ENCODE data around the gene EYS. TPM values are rescaled to one million over a fixed set of nuclear protein-coding genes. Genes with fewer than 3 reads are reported as not detected.
"Not testable (repeated sequence)": the region's sequence is repeated elsewhere in the genome, so short reads cannot be mapped to it uniquely, and the experiment has no call there.

EYS gene
- total RNA-seq, 2 donors from 2014 or later: not detected

- no peak for TF ChIP-seq CTCF (IDR thresholded peaks at IDR 0.05)
- Histone ChIP-seq H3K27ac (no peak overlapping the region), H3K9me3 (no peaks in the 10 kb centered on the region), H3K36me3 (no peaks in the 10 kb centered on the region), H3K27me3 (replicated peaks; ENCODE audit: insufficient read depth) (no peaks in the 10 kb centered on the region), H3K4me3 (no peak overlapping the region), H3K4me1 (ENCODE audit: control insufficient read depth in 1 of 2, low read depth in 2 of 2) (no peaks in the 10 kb centered on the region)
- ATAC-seq (ENCODE audit: insufficient number of reproducible peaks, low FRiP score, low read depth): no peak
- DNase-seq (ENCODE audit: low spot score): no peak
These were observed 1763.2 kb downstream of the EYS start for GRCh38 chr6:63943826-63944225.

- no peaks in the 10 kb centered on the region for H3K9me3 ChIP-seq
- no peaks in the 10 kb centered on the region for H3K27me3 ChIP-seq (replicated peaks; ENCODE audit: insufficient read depth)
- H3K27ac ChIP-seq: no peak overlapping the region
- no peak for DNase-seq (ENCODE audit: low spot score)
- no peak overlapping the region for H3K4me3 ChIP-seq
- no peaks in the 10 kb centered on the region for H3K36me3 ChIP-seq
- no peak for ATAC-seq (ENCODE audit: insufficient number of reproducible peaks, low FRiP score, low read depth)
- no peaks in the 10 kb centered on the region for H3K4me1 ChIP-seq (ENCODE audit: control insufficient read depth in 1 of 2, low read depth in 2 of 2)
- TF ChIP-seq CTCF (IDR thresholded peaks at IDR 0.05): no peak
These were observed 1765.1 kb downstream of the EYS start for GRCh38 chr6:63941747-63942470.

- no peak overlapping the region for H3K4me3 ChIP-seq
- H3K36me3 ChIP-seq: no peaks in the 10 kb centered on the region
- no peaks in the 10 kb centered on the region for H3K4me1 ChIP-seq (ENCODE audit: control insufficient read depth in 1 of 2, low read depth in 2 of 2)
- H3K27ac ChIP-seq: no peak overlapping the region
- H3K9me3 ChIP-seq: no peaks in the 10 kb centered on the region
- ATAC-seq (ENCODE audit: insufficient number of reproducible peaks, low FRiP score, low read depth) (no peak), DNase-seq (ENCODE audit: low spot score) (no peak)
- TF ChIP-seq CTCF (IDR thresholded peaks at IDR 0.05): no peak
- no peaks in the 10 kb centered on the region for H3K27me3 ChIP-seq (replicated peaks; ENCODE audit: insufficient read depth)
These were observed 1767.0 kb downstream of the EYS start for GRCh38 chr6:63940056-63940455.

- no peaks in the 10 kb centered on the region for H3K27me3 ChIP-seq (replicated peaks; ENCODE audit: insufficient read depth)
- H3K27ac ChIP-seq: no peak overlapping the region
- ATAC-seq (ENCODE audit: insufficient number of reproducible peaks, low FRiP score, low read depth) (no peak), DNase-seq (ENCODE audit: low spot score) (no peak)
- H3K9me3 ChIP-seq: no peaks in the 10 kb centered on the region
- no peak for TF ChIP-seq CTCF (IDR thresholded peaks at IDR 0.05)
- no peaks in the 10 kb centered on the region for H3K36me3 ChIP-seq
- no peaks in the 10 kb centered on the region for H3K4me1 ChIP-seq (ENCODE audit: control insufficient read depth in 1 of 2, low read depth in 2 of 2)
- no peak overlapping the region for H3K4me3 ChIP-seq
These were observed 1770.6 kb downstream of the EYS start for GRCh38 chr6:63936399-63936798.

- no peaks in the 10 kb centered on the region for H3K9me3 ChIP-seq
- no peaks in the 10 kb centered on the region for H3K27me3 ChIP-seq (replicated peaks; ENCODE audit: insufficient read depth)
- H3K27ac ChIP-seq: no peak overlapping the region
- no peaks in the 10 kb centered on the region for H3K36me3 ChIP-seq
- no peak overlapping the region for H3K4me3 ChIP-seq
- TF ChIP-seq CTCF (IDR thresholded peaks at IDR 0.05): no peak
- no peaks in the 10 kb centered on the region for H3K4me1 ChIP-seq (ENCODE audit: control insufficient read depth in 1 of 2, low read depth in 2 of 2)
- no peak for ATAC-seq (ENCODE audit: insufficient number of reproducible peaks, low FRiP score, low read depth)
- DNase-seq (ENCODE audit: low spot score): no peak
These were observed 1771.3 kb downstream of the EYS start for GRCh38 chr6:63935732-63936131.

- not testable (repeated sequence) for H3K9me3 ChIP-seq; H3K27me3 ChIP-seq (replicated peaks; ENCODE audit: insufficient read depth); H3K36me3 ChIP-seq; H3K4me1 ChIP-seq (ENCODE audit: control insufficient read depth in 1 of 2, low read depth in 2 of 2); DNase-seq (ENCODE audit: low spot score); H3K4me3 ChIP-seq; ATAC-seq (ENCODE audit: insufficient number of reproducible peaks, low FRiP score, low read depth); H3K27ac ChIP-seq
These were observed 1773.1 kb downstream of the EYS start for GRCh38 chr6:63933948-63934347.

Measured in thoracic aorta (tissue), 2 donors.